SK-N-SH (cell line): Measurements from ENCODE around the gene PDZD2.

Experiments used
- CTCF ChIP-seq: fragments of 200-600 bp; sonication (generic); IDR thresholded peaks from 2 replicates; pipeline ENCODE4 v1.6.1; 2017; ENCODE audit warnings: antibody characterized with exemption, mild to moderate bottlenecking, moderate library complexity
- POLR2AphosphoS5 ChIP-seq: IDR thresholded peaks from 2 replicates; pipeline ENCODE4 v1.6.1; 2012; ENCODE audit warnings: low read depth, low read length

- TF ChIP-seq POLR2AphosphoS5, result no peak
- TF ChIP-seq CTCF, result no peak
These were observed 247.3 kb downstream of the PDZD2 start for GRCh38 chr5:31886206-31886605.
